ENCODE data around the gene KCNE1.

Gene KCNE1

DNA sequence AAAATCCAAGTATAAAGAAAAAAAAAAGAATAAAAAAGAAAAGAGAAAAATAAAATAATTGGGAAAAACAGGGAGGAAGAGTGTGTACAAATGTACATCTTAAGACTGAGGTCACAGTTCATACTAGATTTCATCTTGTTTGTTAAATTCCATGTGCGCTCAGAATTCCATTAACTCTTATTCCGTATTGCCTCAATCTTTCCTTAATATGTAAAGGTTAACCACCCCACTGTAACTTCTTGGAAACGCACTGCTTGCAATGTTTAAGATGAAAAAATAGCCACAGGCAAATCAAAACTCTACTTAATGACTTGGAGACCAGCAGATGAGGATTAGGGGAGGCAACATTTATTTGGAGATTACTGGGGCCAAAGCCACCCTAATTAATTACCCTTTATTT lies 23.9 kb upstream of the KCNE1 start:
- DNase-seq (ENCODE audit: low spot score) = no peak

DNA sequence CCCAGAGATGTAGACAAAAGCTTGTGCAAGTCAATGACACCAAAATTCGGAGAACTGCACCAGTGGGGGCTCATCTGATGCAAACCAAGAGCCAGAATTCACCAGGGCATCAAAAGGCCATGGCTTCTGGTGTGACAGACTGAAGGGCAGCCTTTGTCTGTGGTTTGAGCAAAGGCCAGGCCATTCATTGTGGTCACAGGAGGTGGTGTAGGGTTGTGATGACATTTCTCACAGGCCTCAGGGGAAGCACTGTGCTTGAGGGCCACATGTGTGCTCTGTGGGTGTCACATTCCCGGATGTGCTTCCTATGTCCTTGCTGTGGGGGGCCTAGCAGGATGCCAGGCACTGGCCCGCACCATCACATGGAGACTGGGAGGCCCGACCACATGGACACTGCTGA lies 22.5 kb upstream of the KCNE1 start:
- DNase-seq (ENCODE audit: low spot score) = no peak

DNA sequence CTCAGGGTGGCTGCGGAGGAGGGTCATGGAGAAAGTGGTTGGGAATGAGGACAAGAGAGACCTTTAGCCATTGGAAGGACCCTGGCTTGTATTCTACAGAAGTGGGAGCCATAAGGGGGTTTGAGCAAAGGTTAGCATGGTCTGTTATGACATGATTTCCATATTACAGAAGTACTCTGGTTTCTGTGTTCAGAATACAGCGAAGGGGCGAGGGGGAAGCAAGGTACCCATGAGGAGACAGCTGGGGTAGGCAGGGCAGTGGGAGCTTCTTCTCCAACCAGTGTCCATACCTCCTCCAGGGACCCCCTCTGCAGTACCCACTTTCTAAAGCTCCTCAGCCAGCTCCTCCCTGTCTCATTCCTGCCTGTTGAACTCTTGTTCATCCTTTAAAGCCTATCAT lies 21.9 kb upstream of the KCNE1 start:
- DNase-seq (ENCODE audit: low spot score) = no peak

DNA sequence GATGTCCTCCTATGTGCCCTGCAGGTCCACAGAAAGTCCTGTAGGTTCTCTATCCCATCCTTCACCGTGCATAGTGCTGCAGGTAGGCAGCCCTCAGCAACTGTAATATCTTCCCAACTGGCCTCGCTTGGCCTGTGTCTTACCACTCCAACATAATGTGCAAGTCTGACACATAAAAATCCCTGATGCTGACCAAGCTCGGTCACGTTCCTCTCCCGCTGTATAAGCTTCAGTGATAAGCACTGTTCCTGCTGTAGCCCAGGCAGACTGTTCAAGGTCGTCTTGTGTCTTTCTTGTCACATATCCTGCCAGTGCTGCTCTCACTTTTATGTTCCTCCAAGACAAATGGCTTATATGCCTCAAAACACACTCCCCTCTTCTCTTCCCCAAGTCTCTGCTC lies 19.4 kb upstream of the KCNE1 start:
- no peak for DNase-seq (ENCODE audit: low spot score)

DNA sequence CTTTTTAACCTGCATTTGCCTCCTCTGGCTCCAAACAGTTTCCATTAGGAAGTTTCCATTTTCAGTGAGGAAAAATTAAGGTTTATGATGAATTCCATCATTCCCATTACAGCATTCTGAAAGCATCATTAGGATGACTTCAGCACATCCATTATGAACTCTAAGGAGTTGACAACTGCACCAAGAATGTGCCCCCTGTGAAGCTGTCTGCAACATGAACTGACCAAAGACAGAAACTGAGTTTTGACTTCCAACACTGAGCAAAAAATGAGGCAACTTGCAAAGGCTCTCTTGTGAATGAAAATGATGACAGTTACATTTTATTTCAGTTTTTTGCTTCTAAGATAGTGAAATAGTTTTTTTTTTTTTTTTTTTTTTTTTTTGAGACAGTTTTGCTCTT lies 18.3 kb upstream of the KCNE1 start:
- DNase-seq (ENCODE audit: low spot score) = no peak

DNA sequence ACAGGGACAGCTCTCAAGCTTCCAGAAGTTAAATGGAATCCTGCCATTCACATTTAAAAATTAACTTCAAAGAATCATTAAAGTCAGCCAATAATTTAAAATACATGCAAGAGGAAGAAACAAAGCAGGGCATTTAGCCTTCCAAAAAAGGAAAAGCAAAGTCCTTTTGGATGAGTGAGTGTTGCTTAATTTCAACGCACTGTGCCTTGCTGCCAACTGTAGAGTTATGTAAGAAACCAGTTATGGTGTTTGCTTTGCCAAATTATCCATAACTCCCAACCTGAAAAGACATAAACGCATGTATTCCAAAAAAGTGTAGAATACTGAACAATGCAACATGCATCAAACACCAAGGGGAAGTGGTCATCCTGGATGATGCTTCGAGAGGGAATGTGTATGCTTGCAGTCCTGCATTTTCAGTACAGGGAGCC lies 16.1 kb upstream of the KCNE1 start:
- no peak for DNase-seq (ENCODE audit: low spot score)

DNA sequence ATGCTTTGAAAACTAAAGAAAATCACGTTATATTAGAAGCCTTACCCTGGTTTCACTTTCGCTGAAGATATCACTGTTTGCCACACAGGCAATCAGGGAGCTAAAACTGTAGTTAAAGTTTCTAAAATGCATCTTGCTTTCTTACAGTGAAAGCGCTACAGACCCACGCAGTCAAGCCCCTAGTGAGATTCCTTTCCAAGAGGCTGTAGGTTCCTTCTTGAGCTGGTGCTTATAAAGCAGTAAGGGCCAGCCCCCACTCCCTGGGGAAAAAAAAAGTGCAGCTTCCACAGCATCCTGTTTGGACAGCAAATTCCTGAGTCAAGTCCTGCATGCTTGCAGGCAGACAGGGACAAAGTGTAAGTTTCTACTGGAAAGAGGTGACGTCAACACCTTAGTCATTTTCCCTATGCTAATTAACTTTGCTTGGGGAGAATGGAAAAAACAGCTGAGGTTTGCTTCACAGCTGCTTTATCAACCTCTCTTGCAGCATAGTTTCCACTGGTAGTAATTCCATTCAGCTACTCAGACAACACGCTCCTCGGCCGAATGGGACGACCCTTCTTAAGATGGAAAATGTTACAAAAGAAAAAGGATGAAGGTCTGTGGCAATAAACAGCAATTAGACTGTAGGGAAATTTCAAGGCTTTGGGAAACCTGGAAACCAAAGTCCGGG lies 14.7 kb upstream of the KCNE1 start:
- DNase-seq (ENCODE audit: low spot score) = peak; percentile 83

DNA sequence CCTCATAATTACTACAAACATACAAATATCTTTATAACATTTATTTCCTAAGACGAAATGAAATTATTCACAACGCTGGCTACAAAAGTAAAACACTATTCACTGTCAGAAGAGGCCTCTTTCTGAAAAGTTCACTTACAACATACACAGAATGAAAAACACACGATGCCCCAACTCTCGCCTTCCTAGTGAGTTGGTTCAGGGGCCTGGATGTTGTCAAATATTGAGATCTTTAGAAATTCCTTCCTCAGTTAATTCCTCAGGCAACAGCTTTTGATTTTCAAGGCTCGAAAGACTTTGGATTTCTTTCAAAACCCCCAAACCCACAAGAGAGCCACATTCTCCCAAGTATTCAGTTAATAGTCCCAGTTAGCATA lies 14.2 kb upstream of the KCNE1 start:
- DNase-seq (ENCODE audit: low spot score) = no peak

DNA sequence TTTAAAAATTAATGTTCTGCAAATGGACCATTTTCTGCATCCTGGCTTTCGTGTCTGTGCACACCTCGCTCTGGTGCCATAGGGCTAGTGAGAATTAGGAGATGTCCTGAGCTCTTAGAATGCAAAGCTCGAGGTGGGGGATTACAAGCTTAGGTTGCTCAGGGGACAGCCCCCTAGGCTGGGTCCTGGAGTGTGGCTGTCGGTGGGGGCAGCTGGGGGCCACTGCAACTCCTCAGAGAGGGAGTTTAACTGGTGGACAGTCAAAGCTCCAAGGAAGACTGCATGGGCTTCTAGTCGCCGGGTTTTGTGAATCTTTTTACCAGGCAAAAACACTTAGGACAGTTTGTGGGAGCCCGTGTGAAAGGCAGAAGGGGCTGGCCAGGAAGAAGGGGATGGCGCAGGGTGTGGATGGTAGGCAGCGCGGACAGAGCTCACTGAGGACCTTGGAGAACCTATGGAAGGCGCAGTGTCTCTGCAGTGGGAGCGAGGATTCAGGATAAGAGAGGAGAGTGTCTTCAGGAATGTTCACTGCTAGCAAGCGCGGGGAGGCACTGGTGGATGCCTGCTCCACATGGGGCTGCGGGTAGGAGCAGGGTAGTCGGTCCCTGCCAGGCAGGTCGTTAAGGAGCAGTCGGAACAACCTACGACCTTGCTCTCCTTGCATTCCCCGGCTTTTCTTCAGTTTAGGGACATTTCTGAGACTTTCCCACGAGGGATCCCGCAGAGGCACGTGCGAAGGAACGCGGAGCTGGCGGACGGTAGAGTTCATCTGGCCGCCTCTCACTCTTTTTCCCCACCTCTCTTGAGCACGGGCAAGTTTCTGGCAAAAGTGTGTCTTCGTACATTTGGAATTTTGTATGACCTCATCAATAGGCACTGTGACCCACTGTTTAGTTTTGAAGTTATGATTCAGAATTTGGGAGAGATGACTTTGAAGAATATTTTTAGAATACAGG lies 12.9 kb upstream of the KCNE1 start:
- DNase-seq (ENCODE audit: low spot score) = no peak

DNA sequence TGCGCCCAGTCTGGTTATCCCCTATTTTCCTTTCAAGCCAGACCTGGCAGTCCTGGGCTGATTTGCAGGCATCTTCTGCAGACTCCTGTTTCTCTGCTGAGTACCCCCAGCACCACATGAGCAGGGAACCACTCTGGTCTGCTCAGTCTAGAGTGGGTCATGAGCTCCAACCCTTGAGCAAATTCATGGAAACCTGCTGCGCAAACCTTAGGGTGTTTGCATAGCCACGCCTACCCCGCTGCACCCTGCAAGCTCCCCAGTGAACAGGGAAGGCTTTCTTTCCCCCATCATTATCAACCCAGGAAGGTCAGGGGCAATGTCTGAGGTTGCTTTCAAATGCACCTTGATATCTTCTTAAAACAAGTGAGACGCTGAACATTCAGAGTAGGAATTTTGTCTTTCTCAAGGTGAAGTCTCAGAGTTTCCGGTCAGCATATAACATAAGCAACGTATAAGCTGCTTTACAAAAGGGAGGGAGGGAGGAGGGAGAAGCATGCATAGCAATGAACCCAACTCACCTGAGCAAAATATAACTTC lies 11.1 kb upstream of the KCNE1 start:
- no peak for DNase-seq (ENCODE audit: low spot score)

DNA sequence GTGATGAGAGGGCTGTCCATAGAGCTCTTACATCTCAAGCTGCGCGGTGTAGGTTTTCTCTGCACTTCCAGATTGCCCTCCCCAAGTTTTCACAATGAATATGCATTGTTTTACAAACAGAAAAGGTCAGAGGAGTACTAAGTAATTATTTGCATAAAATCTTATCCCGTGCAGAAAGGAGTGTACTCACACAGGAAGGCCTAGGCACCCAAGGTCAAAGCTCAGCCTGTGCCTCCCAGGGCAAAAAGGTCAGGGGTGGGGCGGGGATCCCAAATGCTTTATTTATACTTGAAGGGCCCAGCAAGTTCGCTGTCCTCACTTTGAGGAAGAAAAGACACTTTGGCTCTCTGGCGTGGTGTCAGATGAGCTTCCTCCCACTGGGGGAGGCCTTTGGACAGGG lies 10.3 kb upstream of the KCNE1 start:
- DNase-seq (ENCODE audit: low spot score) = no peak

DNA sequence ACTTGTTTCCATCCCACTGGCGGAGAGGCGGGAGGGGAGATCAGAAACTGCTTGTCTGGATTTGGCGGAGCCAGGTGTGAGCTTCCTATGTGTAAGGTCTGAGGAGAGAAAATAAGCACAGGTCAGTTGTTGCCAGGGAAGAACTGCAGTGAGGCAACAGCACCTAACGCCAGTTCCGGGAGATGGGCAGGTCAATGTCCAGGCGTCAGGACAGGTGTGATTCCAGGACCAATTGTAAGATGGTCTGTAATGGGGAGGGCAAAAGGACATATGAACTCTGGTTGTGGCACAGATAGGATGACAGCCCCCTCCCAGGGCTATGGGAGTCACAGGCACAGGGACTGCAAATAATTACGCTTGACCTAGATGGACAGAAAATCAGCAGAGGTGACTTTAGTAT lies 9.6 kb upstream of the KCNE1 start:
- no peak for DNase-seq (ENCODE audit: low spot score)

DNA sequence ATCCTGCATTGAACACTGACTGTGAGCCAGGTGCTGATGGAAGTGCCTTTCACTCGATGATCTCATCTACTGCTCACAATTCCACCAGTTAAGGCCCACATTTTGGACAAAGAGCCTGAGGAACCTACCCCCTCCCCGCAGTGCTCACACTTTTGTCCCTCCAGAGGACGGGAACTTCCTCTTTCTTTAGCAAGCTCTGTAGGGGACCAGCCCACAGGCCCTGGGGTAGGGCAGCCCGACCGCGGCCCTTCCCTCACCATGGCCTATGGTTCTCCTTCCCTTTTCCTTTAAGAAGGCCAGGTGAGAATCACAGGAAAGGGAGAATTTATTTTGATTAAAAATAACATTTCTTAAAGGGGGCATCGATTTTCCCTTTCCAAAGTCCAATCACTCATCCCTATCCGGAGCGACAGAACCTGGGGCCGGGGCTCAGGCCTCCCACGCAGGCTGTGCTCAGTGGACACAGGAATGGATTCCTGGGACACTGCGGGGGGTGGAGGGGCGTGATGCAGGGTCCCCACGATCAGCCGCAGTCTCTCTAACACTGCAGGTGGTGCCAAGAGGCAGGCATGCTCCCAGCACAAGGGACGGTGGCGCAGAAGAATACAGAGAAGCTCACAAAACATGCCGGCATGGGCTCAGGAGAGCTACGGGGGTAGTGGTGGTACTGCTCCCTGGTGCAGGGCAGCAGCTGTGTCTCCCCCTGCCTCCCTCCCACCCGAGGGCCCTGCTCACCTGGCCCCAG lies 8.9 kb upstream of the KCNE1 start:
- no peak for DNase-seq (ENCODE audit: low spot score)

DNA sequence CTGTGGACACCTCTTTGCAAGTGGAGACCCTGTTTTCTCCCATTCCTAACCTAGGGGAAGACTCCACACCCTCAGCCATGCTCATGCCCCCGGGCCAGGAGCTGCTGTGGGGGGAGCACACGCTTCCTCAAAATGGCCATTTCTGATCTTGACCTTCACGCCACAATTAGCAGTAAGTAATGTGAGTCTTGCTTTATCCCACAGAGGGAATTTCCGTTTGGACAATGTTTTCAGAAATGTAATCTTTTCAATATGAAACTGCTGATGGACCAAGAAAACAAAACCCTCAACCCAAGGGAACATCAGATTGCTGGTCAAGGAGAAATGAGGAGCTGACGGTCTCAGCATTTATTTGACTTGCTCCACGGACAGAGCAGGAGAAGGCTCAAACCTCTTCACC lies 8.3 kb upstream of the KCNE1 start:
- no peak for DNase-seq (ENCODE audit: low spot score)

DNA sequence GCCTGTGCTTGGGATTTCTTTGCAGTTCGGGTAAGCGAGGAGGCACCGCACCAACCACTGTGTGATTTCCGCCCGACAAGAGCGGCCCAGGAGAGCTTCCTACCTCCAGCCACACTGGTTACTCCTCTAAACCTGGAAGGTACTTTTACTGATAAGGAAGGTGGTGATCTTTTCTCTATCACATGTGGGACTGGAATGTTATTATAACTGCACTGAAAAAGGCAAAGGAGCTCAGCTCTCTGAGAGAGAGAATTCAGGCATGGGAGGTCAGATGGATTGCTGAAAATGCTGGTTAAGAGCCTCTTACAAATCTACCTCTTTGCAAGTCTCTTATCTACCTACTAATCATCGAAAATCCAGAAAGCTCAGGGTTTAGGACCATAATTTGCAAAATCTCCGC lies 7.7 kb upstream of the KCNE1 start:
- no peak for DNase-seq (ENCODE audit: low spot score)

DNA sequence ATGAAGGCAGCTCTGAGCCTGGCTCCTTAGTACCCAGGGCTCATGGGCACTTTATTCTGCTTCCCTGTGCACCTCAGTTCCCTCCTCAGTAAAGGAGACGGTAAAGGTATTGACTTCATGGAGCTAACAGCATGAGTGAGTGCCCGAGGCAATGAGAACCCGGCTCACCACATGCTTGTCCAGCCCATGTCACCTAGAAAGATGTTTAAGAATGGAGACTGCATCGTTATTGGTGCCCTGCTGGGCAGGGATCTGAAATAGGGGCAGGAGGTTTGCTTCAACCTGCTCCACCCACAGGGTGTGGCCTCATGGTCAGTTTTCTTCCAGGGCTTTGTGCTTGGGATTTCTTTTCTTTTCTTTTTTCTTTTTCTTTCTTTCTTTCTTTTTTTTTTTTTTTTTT lies 7.0 kb upstream of the KCNE1 start:
- no peak for DNase-seq (ENCODE audit: low spot score)

DNA sequence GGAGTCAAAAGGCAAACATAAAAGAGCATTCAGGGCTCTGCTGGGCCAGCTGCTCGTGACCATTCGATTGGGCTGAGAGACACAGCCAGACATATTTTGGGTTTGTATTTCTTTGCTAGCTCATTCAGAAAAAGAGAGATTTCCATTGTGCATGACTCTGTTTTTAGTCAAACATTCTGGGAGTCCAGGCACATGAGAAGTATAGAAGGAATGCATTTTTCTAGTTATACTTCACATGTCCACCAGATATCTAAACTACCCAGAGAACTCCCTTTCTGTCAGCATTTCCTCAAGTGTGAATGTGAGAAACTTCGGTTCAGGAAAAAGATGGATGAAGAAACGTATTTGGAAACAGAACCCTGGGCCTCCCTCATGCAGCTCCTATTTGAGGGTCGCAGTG lies 6.3 kb upstream of the KCNE1 start:
- no peak for DNase-seq (ENCODE audit: low spot score)

DNA sequence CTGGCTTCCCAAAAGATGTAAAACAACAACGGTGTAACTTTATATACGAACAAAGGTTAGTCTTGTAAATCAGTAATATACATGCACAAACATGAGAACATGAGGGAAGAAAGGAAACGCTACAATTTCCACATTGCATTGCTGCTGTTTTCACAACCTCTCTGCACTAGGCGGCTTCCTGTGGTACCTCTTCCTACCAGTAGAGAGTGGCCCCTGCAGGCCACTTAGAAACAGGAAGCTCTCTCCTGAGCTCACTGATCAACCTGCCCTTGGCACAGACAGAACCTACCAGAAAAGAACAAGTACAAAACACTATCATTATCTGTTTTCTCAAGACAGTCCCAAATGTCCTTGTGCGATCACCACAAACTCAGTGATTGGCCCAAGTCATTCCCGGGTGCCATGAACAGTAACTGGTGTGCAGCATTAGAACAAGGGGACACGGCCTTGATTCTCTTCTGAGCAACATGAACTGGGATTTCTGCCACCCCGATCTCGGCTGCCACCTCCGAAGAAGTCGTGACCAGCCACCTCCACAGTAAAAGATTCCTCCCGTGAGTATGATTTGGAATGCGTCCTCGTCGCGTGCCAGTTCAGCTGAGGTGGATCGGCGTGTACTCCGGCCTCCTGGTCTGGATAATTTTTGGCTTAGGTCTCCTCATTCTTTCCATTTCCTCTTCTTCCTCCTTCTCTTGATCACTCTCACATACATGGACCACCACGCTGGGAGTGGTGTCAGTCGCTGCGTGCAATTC lies 5.7 kb upstream of the KCNE1 start:
- DNase-seq (ENCODE audit: low spot score) = no peak

DNA sequence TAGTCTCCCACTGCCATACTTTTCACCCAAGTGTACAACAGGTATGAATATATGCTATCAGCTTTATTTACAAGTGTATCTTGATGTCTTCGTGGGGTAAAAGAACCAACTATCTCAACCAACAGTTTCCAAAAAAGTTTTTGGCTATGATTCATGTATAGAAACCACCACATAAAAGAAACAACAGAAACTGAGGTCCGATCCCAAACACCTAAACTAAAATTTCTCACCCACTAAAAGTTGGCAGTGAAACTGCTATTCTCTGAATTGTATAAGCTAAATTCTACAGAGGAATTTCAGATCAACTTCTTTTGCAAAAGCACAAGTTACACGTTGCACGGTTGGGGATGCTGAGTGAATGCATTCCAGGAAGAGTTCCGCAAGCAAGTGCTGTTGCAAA lies 5.0 kb upstream of the KCNE1 start:
- no peak for DNase-seq (ENCODE audit: low spot score)

DNA sequence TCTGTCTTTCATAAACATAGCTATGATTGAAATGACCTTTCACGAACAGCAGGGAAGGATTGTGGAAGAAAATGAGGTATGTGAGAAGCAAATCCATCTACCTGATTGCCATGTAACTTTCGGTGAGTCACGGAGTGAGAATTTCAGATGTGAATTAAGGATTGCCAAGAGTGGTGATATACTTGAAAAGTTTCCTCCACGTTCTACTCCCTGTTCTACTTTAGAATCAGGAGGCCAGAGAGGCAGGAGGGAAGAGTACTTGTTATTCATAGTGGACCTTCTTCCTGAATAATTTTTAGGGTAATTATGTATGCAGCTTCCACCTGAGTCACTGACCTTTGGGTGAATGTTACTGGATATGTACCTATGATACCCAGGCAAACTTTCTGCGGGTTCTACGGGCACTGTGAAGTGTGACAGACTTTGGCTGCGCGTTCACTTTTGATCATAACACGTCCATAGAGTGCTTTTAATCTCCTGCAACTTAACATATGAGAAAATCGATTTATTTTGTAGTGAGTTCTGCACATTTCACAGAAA lies 2.6 kb upstream of the KCNE1 start:
- no peak for DNase-seq (ENCODE audit: low spot score)

DNA sequence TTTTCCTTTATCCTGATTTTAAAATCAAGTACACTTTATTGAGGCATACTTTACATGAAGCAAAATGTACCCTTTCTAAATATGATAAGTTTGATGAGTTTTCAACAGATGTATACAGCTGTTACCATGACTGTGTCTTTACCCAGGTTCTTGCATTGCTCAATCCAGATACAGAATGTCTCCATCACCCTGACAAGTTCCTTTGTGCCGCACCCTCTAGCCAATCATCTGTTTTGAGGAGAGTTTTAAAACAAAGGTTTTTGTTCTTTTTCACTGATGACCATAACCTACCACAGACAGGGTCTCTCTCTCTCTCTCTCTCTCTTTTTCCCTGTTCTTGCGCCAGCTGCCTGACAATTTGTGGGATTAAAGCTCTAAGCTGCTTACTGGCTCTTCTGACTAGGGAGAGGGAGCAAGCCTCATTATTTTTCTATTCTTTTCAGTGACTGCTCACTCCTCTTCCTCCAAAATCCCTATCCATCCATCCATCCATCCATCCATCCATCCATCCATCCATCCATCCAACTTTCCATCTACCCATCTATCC lies 1.2 kb upstream of the KCNE1 start:
- no peak for DNase-seq (ENCODE audit: low spot score)
